Endodermal cell (in vitro differentiated cells): ENCODE data around the gene MSX2. TPM values are rescaled to one million over a fixed set of nuclear protein-coding genes. Genes with fewer than 3 reads are reported as not detected.

Experiments
- DNase-seq: peaks from one replicate; pipeline ENCODE4 v3.0.0-alpha.2; 2017
- H3K27ac ChIP-seq: 2 replicates; pipeline ENCODE4 v1.5.1; 2013; ENCODE audit warnings: mild to moderate bottlenecking, low read depth, low read length, moderate library complexity
- H3K27me3 ChIP-seq: 2 replicates; pipeline ENCODE4 v1.6.1; 2013; ENCODE audit warnings: mild to moderate bottlenecking, low read length, moderate library complexity; ENCODE audit not compliant: insufficient read depth, control insufficient read depth, poor library complexity, severe bottlenecking
- H3K36me3 ChIP-seq: 2 replicates; pipeline ENCODE4 v1.7.0; 2013; ENCODE audit warnings: mild to moderate bottlenecking, low read length, moderate library complexity; ENCODE audit not compliant: control insufficient read depth, insufficient read depth
- H3K4me1 ChIP-seq: one replicate; pipeline ENCODE4 v1.7.0; 2013; ENCODE audit warnings: low read length; ENCODE audit not compliant: control insufficient read depth, insufficient read depth
- H3K4me3 ChIP-seq: 2 replicates; pipeline ENCODE4 v1.5.1; 2013; ENCODE audit warnings: mild to moderate bottlenecking, low read length, moderate library complexity
- H3K9ac ChIP-seq: 2 replicates; pipeline ENCODE4 v1.6.1; 2013; ENCODE audit warnings: mild to moderate bottlenecking, low read length, moderate library complexity; ENCODE audit not compliant: poor library complexity, severe bottlenecking; ENCODE audit errors: extremely low read depth
- H3K9me3 ChIP-seq: 2 replicates; pipeline ENCODE4 v1.6.1; 2013; ENCODE audit warnings: mild to moderate bottlenecking, low read length, moderate library complexity; ENCODE audit not compliant: control insufficient read depth
- H3K27ac Mint-ChIP-seq: 2 replicates; pipeline ENCODE4 v1.8.0; 2020; ENCODE audit warnings: mixed read lengths
- H3K27me3 Mint-ChIP-seq: 2 replicates; pipeline ENCODE4 v1.8.0; 2021; ENCODE audit warnings: mild to moderate bottlenecking, mixed read lengths; ENCODE audit not compliant: insufficient read depth
- H3K36me3 Mint-ChIP-seq: 2 replicates; pipeline ENCODE4 v1.8.0; 2020; ENCODE audit warnings: low read depth, mixed read lengths
- H3K4me1 Mint-ChIP-seq: 2 replicates; pipeline ENCODE4 v1.8.0; 2020; ENCODE audit warnings: mixed read lengths
- H3K4me3 Mint-ChIP-seq: 2 replicates; pipeline ENCODE4 v1.8.0; 2020; ENCODE audit warnings: mild to moderate bottlenecking, moderate library complexity, mixed read lengths
- H3K9me3 Mint-ChIP-seq: 2 replicates; pipeline ENCODE4 v1.8.0; 2020; ENCODE audit warnings: mild to moderate bottlenecking, mixed read lengths
- CTCF ChIP-seq: fragments of 200-600 bp; sonication (generic); conservative IDR thresholded peaks from 2 replicates; pipeline ENCODE4 v1.5.0; 2021; ENCODE audit warnings: antibody characterized with exemption, mild to moderate bottlenecking
- WGBS, 2 experiments: methylation state at CpG; one replicate each; pipeline versions ENCODE4 v1.1.5 to v1.1.7; 2013; ENCODE audit warnings: missing lambda C conversion rate in 2 of 2, mixed read lengths in 1 of 2; ENCODE audit not compliant: insufficient coverage in 1 of 2, insufficient read length in 1 of 2; 5-methylcytosine and 5-hydroxymethylcytosine counted together
- total RNA-seq, 2 donors: library from RNA; stranded (reverse); fragmentation: NEBNext Ultra II Directional in 1 of 2; extraction: Animal tissue kit (Norgen Biotek cat#: 25700) in 1 of 2; gene quantifications; 2 replicates in 1 of 2; 3 replicates in 1 of 2; pipeline ENCODE4 v1.2.1, GENCODE V29; 2021

Gene MSX2
- total RNA-seq, 2 donors from 2014 or later: 4.2 to 20.0 TPM

GRCh38 chr5:174725261-174725990 is 1.0 kb downstream of the MSX2 start:
- Histone ChIP-seq H3K27ac (no peak overlapping the region), H3K27me3 (peaks cover 93% of the 10 kb centered on the region), H3K36me3 (peaks cover 7% of the 10 kb centered on the region), H3K4me1 (peaks cover 3% of the 10 kb centered on the region), H3K9ac (peak overlapping the region; percentile 9), H3K9me3 (no peaks in the 10 kb centered on the region), H3K4me3 (peak overlapping the region; percentile 81)
- 2% methylated on average over 27 to 30 of the region's 30 CpGs for WGBS, 2 experiments
- H3K36me3 Mint-ChIP-seq: peaks cover 19% of the 10 kb centered on the region
- peaks cover 90% of the 10 kb centered on the region for H3K27me3 Mint-ChIP-seq
- no peak for TF ChIP-seq CTCF
- H3K4me1 Mint-ChIP-seq: peaks cover 60% of the 10 kb centered on the region
- DNase-seq: peak; percentile 66
- peak overlapping the region; percentile 73 for H3K27ac Mint-ChIP-seq
- H3K9me3 Mint-ChIP-seq: no peaks in the 10 kb centered on the region
- peak overlapping the region; percentile 85 for H3K4me3 Mint-ChIP-seq

GRCh38 chr5:174725991-174726601 is 1.7 kb downstream of the MSX2 start:
- Histone ChIP-seq H3K27me3 (peaks cover 95% of the 10 kb centered on the region), H3K27ac (no peak overlapping the region), H3K4me3 (peak overlapping the region; percentile 81), H3K9me3 (no peaks in the 10 kb centered on the region), H3K9ac (peak overlapping the region; percentile 8), H3K4me1 (peaks cover 3% of the 10 kb centered on the region), H3K36me3 (peaks cover 7% of the 10 kb centered on the region)
- WGBS, 2 experiments: 4 to 13% methylated on average over 4 to 10 of the region's 11 CpGs
- Mint-ChIP-seq H3K36me3 (peaks cover 19% of the 10 kb centered on the region), H3K4me1 (peaks cover 63% of the 10 kb centered on the region), H3K4me3 (peak overlapping the region; percentile 85), H3K27me3 (peaks cover 93% of the 10 kb centered on the region), H3K27ac (peak overlapping the region; percentile 73), H3K9me3 (no peaks in the 10 kb centered on the region)
- no peak for TF ChIP-seq CTCF
- peak; percentile 53 for DNase-seq

GRCh38 chr5:174726916-174727793 is 2.8 kb downstream of the MSX2 start:
- 23 to 34% methylated on average over 5 to 20 of the region's 21 CpGs for WGBS, 2 experiments
- Mint-ChIP-seq H3K9me3 (no peaks in the 10 kb centered on the region), H3K4me1 (peaks cover 61% of the 10 kb centered on the region), H3K27ac (no peak overlapping the region), H3K27me3 (peaks cover 93% of the 10 kb centered on the region), H3K4me3 (peak overlapping the region; percentile 85), H3K36me3 (peaks cover 19% of the 10 kb centered on the region)
- DNase-seq: peak; percentile 46
- peaks cover 12% of the 10 kb centered on the region for H3K4me1 ChIP-seq
- H3K9ac ChIP-seq: no peak overlapping the region
- no peaks in the 10 kb centered on the region for H3K9me3 ChIP-seq
- TF ChIP-seq CTCF: no peak
- peaks cover 95% of the 10 kb centered on the region for H3K27me3 ChIP-seq
- H3K27ac ChIP-seq: no peak overlapping the region
- peak overlapping the region; percentile 81 for H3K4me3 ChIP-seq
- H3K36me3 ChIP-seq: peaks cover 7% of the 10 kb centered on the region
